ENCODE data around the gene SCYGR3. TPM values are rescaled to one million over a fixed set of nuclear protein-coding genes. Genes with fewer than 3 reads are reported as not detected.

SCYGR3 gene
- total RNA-seq, 2 donors from 2014 or later, result not detected

GRCh38 chr2:227642656-227643055, 28.0 kb upstream of the SCYGR3 start:
- no peak overlapping the region for H3K27ac ChIP-seq
- H3K36me3 ChIP-seq (replicated peaks in 1 of 2; ENCODE audit: insufficient read depth in 1 of 2, low read depth in 2 of 2), result no peaks in the 10 kb centered on the region
- ATAC-seq (no peak), DNase-seq (no peak)
- H3K27me3 ChIP-seq, result no peaks in the 10 kb centered on the region
- no peak for TF ChIP-seq POLR2A (IDR thresholded peaks at IDR 0.05)
- TF ChIP-seq, protein P1, sequence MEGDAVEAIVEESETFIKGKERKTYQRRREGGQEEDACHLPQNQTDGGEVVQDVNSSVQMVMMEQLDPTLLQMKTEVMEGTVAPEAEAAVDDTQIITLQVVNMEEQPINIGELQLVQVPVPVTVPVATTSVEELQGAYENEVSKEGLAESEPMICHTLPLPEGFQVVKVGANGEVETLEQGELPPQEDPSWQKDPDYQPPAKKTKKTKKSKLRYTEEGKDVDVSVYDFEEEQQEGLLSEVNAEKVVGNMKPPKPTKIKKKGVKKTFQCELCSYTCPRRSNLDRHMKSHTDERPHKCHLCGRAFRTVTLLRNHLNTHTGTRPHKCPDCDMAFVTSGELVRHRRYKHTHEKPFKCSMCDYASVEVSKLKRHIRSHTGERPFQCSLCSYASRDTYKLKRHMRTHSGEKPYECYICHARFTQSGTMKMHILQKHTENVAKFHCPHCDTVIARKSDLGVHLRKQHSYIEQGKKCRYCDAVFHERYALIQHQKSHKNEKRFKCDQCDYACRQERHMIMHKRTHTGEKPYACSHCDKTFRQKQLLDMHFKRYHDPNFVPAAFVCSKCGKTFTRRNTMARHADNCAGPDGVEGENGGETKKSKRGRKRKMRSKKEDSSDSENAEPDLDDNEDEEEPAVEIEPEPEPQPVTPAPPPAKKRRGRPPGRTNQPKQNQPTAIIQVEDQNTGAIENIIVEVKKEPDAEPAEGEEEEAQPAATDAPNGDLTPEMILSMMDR (IDR thresholded peaks at IDR 0.05), result no peak
- intact Hi-C loops (cut with DNase I), result no loop called here
- no peaks in the 10 kb centered on the region for H3K9me3 ChIP-seq
- 32% methylated on average over 2 of the region's 2 CpGs for whole genome bisulfite sequencing, 2 donors
- H3K4me1 ChIP-seq, result no peaks in the 10 kb centered on the region
- H3K4me3 ChIP-seq, result no peak overlapping the region

DNA sequence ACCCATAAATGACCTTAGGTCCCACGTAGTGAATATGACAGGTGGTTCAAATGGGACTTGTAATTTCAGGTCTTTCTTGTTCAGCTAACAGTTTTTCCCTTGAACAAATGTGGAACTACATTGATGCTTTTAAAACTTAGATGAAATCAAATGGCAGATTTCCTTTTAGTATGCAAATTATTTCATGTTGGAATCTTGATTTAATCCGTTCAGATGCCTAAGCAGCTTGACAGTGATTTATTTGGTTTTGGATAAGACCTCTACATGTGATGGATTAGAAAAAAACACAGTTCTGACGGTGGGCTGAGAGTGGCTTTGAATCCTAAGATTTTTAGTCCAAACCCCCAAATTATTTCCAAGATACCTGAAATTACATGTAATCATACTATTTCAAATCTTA, 19.6 kb upstream of the SCYGR3 start:
- no peaks in the 10 kb centered on the region for H3K9me3 ChIP-seq
- no peaks in the 10 kb centered on the region for H3K36me3 ChIP-seq (replicated peaks in 1 of 2; ENCODE audit: insufficient read depth in 1 of 2, low read depth in 2 of 2)
- H3K4me3 ChIP-seq, result no peak overlapping the region
- TF ChIP-seq, protein P1 (IDR thresholded peaks at IDR 0.05), result no peak
- no peak for TF ChIP-seq POLR2A (IDR thresholded peaks at IDR 0.05)
- no peak for DNase-seq
- no peak overlapping the region for H3K27ac ChIP-seq
- H3K27me3 ChIP-seq, result no peaks in the 10 kb centered on the region
- H3K4me1 ChIP-seq, result no peaks in the 10 kb centered on the region
- intact Hi-C loops (cut with DNase I), result no loop called here
- ATAC-seq, result no peak
- WGBS, 2 donors, result 38 to 54% methylated on average over 3 of the region's 3 CpGs

- intact Hi-C loops (cut with DNase I), result no loop called here
- Histone ChIP-seq H3K36me3 (replicated peaks in 1 of 2; ENCODE audit: insufficient read depth in 1 of 2, low read depth in 2 of 2) (no peaks in the 10 kb centered on the region), H3K27ac (no peak overlapping the region), H3K9me3 (no peaks in the 10 kb centered on the region), H3K27me3 (no peaks in the 10 kb centered on the region), H3K4me3 (no peak overlapping the region), H3K4me1 (no peaks in the 10 kb centered on the region)
- DNase-seq, result no peak
- WGBS, 2 donors, result 71 to 72% methylated on average over 6 of the region's 6 CpGs
- no peak for ATAC-seq
- TF ChIP-seq, protein P1 (IDR thresholded peaks at IDR 0.05), result no peak
- no peak for TF ChIP-seq POLR2A (IDR thresholded peaks at IDR 0.05)
Observed at GRCh38 chr2:227632827-227633226, 18.2 kb upstream of the SCYGR3 start.

GRCh38 chr2:227630322-227630721, 15.7 kb upstream of the SCYGR3 start:
- Histone ChIP-seq H3K4me1 (no peaks in the 10 kb centered on the region), H3K27me3 (no peaks in the 10 kb centered on the region), H3K36me3 (replicated peaks in 1 of 2; ENCODE audit: insufficient read depth in 1 of 2, low read depth in 2 of 2) (no peaks in the 10 kb centered on the region), H3K27ac (no peak overlapping the region), H3K9me3 (no peaks in the 10 kb centered on the region), H3K4me3 (no peak overlapping the region)
- ATAC-seq, result no peak
- intact Hi-C loops (cut with DNase I), result no loop called here
- DNase-seq, result no peak
- TF ChIP-seq, protein P1 (IDR thresholded peaks at IDR 0.05), result no peak
- TF ChIP-seq POLR2A (IDR thresholded peaks at IDR 0.05), result no peak
- WGBS, 2 donors, result 72 to 75% methylated on average over 3 of the region's 3 CpGs

DNA sequence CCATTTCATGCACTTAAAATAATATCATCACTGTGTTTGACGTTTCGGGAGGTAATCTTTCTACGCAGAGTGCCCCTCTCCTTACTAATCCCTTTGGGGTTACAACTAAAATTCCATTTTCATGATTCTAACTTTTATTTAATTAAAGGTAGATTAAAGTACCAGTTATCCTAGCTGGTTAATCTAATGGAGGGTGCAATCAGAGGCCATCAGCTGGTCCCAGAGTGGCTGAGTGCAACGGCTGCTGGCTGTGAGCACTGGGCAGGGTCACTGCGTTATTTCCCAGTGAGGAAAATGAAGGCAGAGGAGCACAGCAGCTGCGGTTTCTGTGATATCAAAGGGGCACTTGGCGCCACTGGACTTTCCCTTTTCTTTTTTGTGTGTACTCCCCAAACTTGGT, 14.8 kb upstream of the SCYGR3 start:
- intact Hi-C loops (cut with DNase I), result no loop called here

More for the DNA sequence above, 14.8 kb upstream of the SCYGR3 start:
- Histone ChIP-seq H3K36me3 (replicated peaks in 1 of 2; ENCODE audit: insufficient read depth in 1 of 2, low read depth in 2 of 2) (no peaks in the 10 kb centered on the region), H3K27ac (no peak overlapping the region), H3K4me3 (no peak overlapping the region), H3K27me3 (no peaks in the 10 kb centered on the region), H3K9me3 (no peaks in the 10 kb centered on the region), H3K4me1 (no peaks in the 10 kb centered on the region)
- ATAC-seq, result no peak
- no peak for TF ChIP-seq POLR2A (IDR thresholded peaks at IDR 0.05)
- TF ChIP-seq, protein P1 (IDR thresholded peaks at IDR 0.05), result no peak
- no peak for DNase-seq
- 55 to 63% methylated on average over 7 of the region's 7 CpGs for WGBS, 2 donors

All from body of pancreas (tissue), 4 donors.